AG20443 (cell line): ENCODE results near the gene NECAP2.
"Not testable (repeated sequence)": the region's sequence is repeated elsewhere in the genome, so short reads cannot be mapped to it uniquely, and the experiment has no call there.

Experiments used
- DNase-seq: peaks from one replicate; pipeline ENCODE4 v3.0.0; 2012; ENCODE audit warnings: low spot score, mixed read lengths

NECAP2 gene

GRCh38 chr1:16498573-16499413 lies 58.3 kb downstream of the NECAP2 start:
- DNase-seq: peak; percentile 97

GRCh38 chr1:16500466-16500865 lies 59.9 kb downstream of the NECAP2 start:
- not testable (repeated sequence) for DNase-seq

GRCh38 chr1:16500975-16501374 lies 60.5 kb downstream of the NECAP2 start:
- DNase-seq: not testable (repeated sequence)

- DNase-seq: not testable (repeated sequence)
Observed at GRCh38 chr1:16501446-16501845, 60.9 kb downstream of the NECAP2 start.

GRCh38 chr1:16503494-16503893 lies 63.0 kb downstream of the NECAP2 start:
- DNase-seq: no peak

- not testable (repeated sequence) for DNase-seq
Observed at GRCh38 chr1:16505870-16506269, 65.3 kb downstream of the NECAP2 start.

- not testable (repeated sequence) for DNase-seq
Observed at GRCh38 chr1:16506364-16507136, 66.0 kb downstream of the NECAP2 start.

GRCh38 chr1:16508861-16509445 lies 68.4 kb downstream of the NECAP2 start:
- not testable (repeated sequence) for DNase-seq
